Colonic mucosa (tissue), 4 donors: ENCODE data around the gene CNDP1. TPM values are rescaled to one million over a fixed set of nuclear protein-coding genes. Genes with fewer than 3 reads are reported as not detected.
A peak's percentile ranks its signal among the peaks of the same experiment; 100 is the strongest.

ENCODE experiments used
- DNase-seq: peaks from one replicate; pipeline ENCODE4 v3.0.0-alpha.2; 2020
- H3K27ac ChIP-seq: fragments of 200-600 bp; one replicate; pipeline ENCODE4 v1.8.0; 2021
- H3K27me3 ChIP-seq: fragments of 200-600 bp; one replicate; pipeline ENCODE4 v1.8.0; 2021
- H3K36me3 ChIP-seq: fragments of 200-600 bp; one replicate; pipeline ENCODE4 v1.8.0; 2021
- H3K4me1 ChIP-seq: fragments of 200-600 bp; one replicate; pipeline ENCODE4 v1.8.0; 2021; ENCODE audit warnings: mild to moderate bottlenecking
- H3K4me3 ChIP-seq: fragments of 200-600 bp; one replicate; pipeline ENCODE4 v1.8.0; 2021
- H3K9ac ChIP-seq, 2 donors: one replicate each; pipeline ENCODE4 v1.7.0; 2013; ENCODE audit warnings: control low read depth in 2 of 2, low read depth in 2 of 2, low read length in 2 of 2
- H3K9me3 ChIP-seq: fragments of 200-600 bp; one replicate; pipeline ENCODE4 v1.8.0; 2021
- intact Hi-C: fragments of 100-400 bp; cut with DNase I; formaldehyde crosslinking; loops from one replicate; pipeline ENCODE4 v1.14.1; 2022
- total RNA-seq, 2 donors: library from RNA; stranded (reverse); fragmentation: NEBNext Ultra II Directional in 1 of 2; extraction: Animal tissue kit (Norgen Biotek cat#: 25700) in 1 of 2; gene quantifications; one replicate each; pipeline ENCODE4 v1.2.1, GENCODE V29; 2021
- TF ChIP-seq, protein P1 (sequence below): fragments of 200-600 bp; IDR thresholded peaks from one replicate; pipeline ENCODE4 v1.8.0; 2022; ENCODE audit warnings: antibody characterized with exemption, mild to moderate bottlenecking
- donor health status: healthy.
- donor health status: DM: no; HTN: no; CAD: no.
- donor health status: DM: no; HTN: no; CAD: no.

CNDP1 gene
- total RNA-seq, 2 donors from 2014 or later, result 0.10 TPM; not detected in 1

DNA sequence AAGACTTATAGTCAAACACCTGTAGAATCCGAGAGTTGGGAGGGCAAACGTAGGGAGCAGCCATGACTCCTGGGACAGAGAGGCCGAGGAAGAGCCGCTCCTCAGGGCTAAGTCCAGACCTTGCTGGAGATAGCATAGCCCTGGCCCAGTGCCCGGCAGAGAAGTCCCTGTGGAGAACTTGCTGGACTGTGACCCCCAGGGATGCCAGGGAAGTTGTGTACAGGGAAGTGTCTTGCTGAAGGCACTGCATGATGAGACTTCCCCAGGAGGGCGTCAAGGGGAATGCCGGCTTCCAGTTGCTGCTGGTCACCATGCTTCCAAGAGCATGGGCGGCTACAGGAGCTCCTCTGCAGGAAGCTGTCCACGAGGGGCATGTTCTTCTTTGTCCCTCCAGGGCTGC, 8.6 kb upstream of the CNDP1 start:
- Histone ChIP-seq H3K27ac (peak overlapping the region; percentile 28), H3K27me3 (no peaks in the 10 kb centered on the region), H3K36me3 (no peaks in the 10 kb centered on the region), H3K4me1 (peaks cover 9% of the 10 kb centered on the region), H3K9me3 (no peaks in the 10 kb centered on the region), H3K9ac (peak overlapping the region in 1 of 2 donors; percentile 29), H3K4me3 (no peak overlapping the region)
- intact Hi-C loops, result no loop called here
- TF ChIP-seq, protein P1, sequence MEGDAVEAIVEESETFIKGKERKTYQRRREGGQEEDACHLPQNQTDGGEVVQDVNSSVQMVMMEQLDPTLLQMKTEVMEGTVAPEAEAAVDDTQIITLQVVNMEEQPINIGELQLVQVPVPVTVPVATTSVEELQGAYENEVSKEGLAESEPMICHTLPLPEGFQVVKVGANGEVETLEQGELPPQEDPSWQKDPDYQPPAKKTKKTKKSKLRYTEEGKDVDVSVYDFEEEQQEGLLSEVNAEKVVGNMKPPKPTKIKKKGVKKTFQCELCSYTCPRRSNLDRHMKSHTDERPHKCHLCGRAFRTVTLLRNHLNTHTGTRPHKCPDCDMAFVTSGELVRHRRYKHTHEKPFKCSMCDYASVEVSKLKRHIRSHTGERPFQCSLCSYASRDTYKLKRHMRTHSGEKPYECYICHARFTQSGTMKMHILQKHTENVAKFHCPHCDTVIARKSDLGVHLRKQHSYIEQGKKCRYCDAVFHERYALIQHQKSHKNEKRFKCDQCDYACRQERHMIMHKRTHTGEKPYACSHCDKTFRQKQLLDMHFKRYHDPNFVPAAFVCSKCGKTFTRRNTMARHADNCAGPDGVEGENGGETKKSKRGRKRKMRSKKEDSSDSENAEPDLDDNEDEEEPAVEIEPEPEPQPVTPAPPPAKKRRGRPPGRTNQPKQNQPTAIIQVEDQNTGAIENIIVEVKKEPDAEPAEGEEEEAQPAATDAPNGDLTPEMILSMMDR, result no peak
- peak; percentile 93 for DNase-seq

DNA sequence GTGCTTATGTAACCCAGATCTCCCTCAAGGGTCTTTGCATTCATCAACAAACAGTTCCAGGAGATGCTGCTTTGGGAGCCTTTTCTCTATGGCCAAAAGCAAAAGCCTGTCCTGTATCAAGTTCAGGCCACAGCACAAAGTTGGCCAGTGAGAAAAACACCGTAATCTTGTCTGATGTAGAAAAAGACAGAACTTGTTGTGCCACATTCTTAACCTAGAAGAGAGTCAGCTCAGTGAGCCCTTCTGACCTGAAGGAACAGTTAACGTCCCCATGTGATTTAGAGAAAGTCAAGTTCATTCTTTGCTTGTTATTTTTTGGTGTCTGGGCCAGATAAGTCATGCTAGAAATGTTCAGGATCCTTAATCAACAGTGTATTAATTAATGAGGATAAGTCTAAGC, 7.8 kb upstream of the CNDP1 start:
- no peak for DNase-seq
- H3K27ac ChIP-seq, result no peak overlapping the region
- intact Hi-C loops, result no loop called here
- TF ChIP-seq, protein P1, result no peak
- H3K4me3 ChIP-seq, result no peak overlapping the region
- no peaks in the 10 kb centered on the region for H3K9me3 ChIP-seq
- no peak overlapping the region for H3K9ac ChIP-seq
- H3K36me3 ChIP-seq, result no peaks in the 10 kb centered on the region
- peaks cover 9% of the 10 kb centered on the region for H3K4me1 ChIP-seq
- H3K27me3 ChIP-seq, result no peaks in the 10 kb centered on the region

DNA sequence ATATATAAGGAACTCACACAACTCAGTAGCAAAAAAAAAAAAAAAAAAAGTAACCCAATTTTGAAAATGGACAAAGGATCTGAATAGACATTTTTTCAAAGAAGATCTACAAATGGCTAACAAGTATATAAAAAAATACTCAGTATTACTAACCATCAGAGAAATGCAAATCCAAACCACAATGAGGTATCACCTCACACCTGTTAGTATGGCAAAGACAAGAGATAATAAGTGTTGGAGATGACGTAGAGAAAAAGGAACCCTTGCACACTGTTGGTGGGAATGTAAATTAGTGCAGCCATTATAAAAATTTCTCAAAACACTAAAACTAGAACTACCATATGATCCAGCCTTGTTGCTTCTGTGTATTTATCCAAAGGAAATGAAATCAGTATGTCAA, 5.8 kb upstream of the CNDP1 start:
- intact Hi-C loops, result no loop called here
- Histone ChIP-seq H3K36me3 (no peaks in the 10 kb centered on the region), H3K27ac (no peak overlapping the region), H3K9ac (no peak overlapping the region), H3K4me3 (no peak overlapping the region), H3K27me3 (no peaks in the 10 kb centered on the region), H3K9me3 (no peaks in the 10 kb centered on the region), H3K4me1 (peaks cover 8% of the 10 kb centered on the region)
- TF ChIP-seq, protein P1, result no peak
- no peak for DNase-seq

DNA sequence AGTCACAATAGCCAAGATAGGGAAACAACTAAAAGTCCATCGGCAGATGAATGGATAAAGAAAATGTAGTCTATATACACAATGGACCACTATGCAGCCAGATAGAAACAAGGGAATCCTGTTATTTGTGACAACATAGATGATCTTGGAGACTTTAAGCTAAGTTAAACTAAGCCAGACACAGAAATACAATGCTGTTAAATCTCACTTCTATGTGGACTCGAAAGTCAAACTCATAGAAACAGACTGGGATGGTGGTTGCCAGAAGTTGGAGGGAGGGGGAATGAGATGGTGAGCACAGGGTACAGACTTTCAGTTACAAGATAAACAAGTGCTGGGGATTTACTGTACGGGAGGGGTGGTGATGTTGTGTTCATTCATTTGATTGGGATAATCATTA, 5.4 kb upstream of the CNDP1 start:
- H3K36me3 ChIP-seq, result no peaks in the 10 kb centered on the region
- TF ChIP-seq, protein P1, result no peak
- peaks cover 4% of the 10 kb centered on the region for H3K4me1 ChIP-seq
- no peak overlapping the region for H3K4me3 ChIP-seq
- H3K27me3 ChIP-seq, result no peaks in the 10 kb centered on the region
- no peak for DNase-seq
- no peak overlapping the region for H3K27ac ChIP-seq
- intact Hi-C loops, result no loop called here
- H3K9me3 ChIP-seq, result no peaks in the 10 kb centered on the region
- H3K9ac ChIP-seq, result no peak overlapping the region

DNA sequence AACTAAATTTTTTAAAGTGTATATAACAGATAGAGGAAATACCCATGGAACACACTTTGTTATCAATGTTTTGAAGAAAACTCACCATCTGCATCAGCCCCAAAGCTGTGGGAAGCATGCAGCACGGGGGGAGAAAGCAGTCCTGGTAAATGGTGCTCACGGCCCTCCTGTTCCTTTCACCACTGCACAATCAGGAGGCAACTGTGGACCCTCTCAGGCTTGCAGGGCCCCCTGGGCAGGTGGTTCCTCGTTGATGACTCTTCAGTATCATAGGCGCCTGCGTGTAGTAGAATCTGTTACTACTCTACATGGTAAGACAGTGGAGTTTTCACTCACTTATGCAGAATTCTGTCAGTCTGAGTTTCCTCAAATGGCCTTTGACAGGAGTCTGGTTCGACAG, 4.9 kb upstream of the CNDP1 start:
- H3K9me3 ChIP-seq, result no peaks in the 10 kb centered on the region
- H3K4me3 ChIP-seq, result no peak overlapping the region
- TF ChIP-seq, protein P1, result no peak
- H3K4me1 ChIP-seq, result no peaks in the 10 kb centered on the region
- H3K9ac ChIP-seq, result no peak overlapping the region
- no peaks in the 10 kb centered on the region for H3K27me3 ChIP-seq
- intact Hi-C loops, result no loop called here
- no peak for DNase-seq
- no peak overlapping the region for H3K27ac ChIP-seq
- no peaks in the 10 kb centered on the region for H3K36me3 ChIP-seq
